WTC11 (cell line): ENCODE results near the gene PLRG1.

Experiments
- JUN ChIP-seq: sonication (generic); formaldehyde crosslinking; IDR thresholded peaks from 2 replicates; pipeline ENCODE4 v1.8.0; 2023; ENCODE audit warnings: mild to moderate bottlenecking, missing genetic modification reagents
- NFATC4 ChIP-seq: fragments of 250-450 bp; sonication (Bioruptor Pico); IDR thresholded peaks from 2 replicates; pipeline ENCODE4 v1.9.0; 2021; ENCODE audit warnings: mild to moderate bottlenecking
- NFE2L1 ChIP-seq: sonication (generic); formaldehyde crosslinking; IDR thresholded peaks from 2 replicates; pipeline ENCODE4 v1.8.1; 2023; ENCODE audit warnings: missing genetic modification reagents
- TEAD4 ChIP-seq: sonication (generic); formaldehyde crosslinking; IDR thresholded peaks from 2 replicates; pipeline ENCODE4 v1.8.0; 2022; ENCODE audit warnings: mild to moderate bottlenecking, missing genetic modification reagents
- ZMAT4 ChIP-seq: fragments of 250-450 bp; sonication (Bioruptor Pico); IDR thresholded peaks from 2 replicates; pipeline ENCODE4 v1.9.0; 2021; ENCODE audit warnings: mild to moderate bottlenecking
- ZNF138 ChIP-seq: sonication (generic); formaldehyde crosslinking; conservative IDR thresholded peaks from 2 replicates; pipeline ENCODE4 v1.8.1; 2022; ENCODE audit warnings: mild to moderate bottlenecking, moderate library complexity, missing genetic modification reagents
- TF ChIP-seq, protein P1 (sequence below): fragments of 200-600 bp; IDR thresholded peaks from 2 replicates; pipeline ENCODE4 v1.8.0; 2022; ENCODE audit warnings: antibody characterized with exemption

DNA sequence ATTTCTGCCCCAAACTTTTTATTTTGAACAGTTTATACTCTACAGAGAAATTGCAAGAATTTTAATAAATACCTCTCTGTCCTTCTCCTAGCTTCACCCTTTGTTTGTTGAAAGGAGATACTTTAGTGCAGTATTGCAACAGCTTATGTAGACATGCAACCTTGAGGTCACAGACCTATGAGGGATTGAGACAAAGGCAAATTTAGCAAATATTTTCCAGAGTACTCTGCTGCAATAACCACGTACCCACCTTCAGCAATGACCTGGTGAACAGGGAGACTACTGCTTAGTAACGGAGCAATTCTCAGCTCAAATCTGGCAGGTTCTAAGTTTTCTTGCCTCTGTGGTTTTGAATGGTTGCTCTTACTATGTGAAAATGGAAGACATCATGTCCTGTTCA is 27.1 kb upstream of the PLRG1 start:
- TF ChIP-seq JUN (CRISPR knock-in tag) (no peak), ZNF138 (no peak), ZMAT4 (CRISPR knock-in tag) (no peak), NFE2L1 (CRISPR knock-in tag) (no peak), NFATC4 (CRISPR knock-in tag) (no peak), TEAD4 (no peak)
- TF ChIP-seq, protein P1, sequence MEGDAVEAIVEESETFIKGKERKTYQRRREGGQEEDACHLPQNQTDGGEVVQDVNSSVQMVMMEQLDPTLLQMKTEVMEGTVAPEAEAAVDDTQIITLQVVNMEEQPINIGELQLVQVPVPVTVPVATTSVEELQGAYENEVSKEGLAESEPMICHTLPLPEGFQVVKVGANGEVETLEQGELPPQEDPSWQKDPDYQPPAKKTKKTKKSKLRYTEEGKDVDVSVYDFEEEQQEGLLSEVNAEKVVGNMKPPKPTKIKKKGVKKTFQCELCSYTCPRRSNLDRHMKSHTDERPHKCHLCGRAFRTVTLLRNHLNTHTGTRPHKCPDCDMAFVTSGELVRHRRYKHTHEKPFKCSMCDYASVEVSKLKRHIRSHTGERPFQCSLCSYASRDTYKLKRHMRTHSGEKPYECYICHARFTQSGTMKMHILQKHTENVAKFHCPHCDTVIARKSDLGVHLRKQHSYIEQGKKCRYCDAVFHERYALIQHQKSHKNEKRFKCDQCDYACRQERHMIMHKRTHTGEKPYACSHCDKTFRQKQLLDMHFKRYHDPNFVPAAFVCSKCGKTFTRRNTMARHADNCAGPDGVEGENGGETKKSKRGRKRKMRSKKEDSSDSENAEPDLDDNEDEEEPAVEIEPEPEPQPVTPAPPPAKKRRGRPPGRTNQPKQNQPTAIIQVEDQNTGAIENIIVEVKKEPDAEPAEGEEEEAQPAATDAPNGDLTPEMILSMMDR = no peak
